ENCODE results near the gene ZNF385B.
A peak's percentile ranks its signal among the peaks of the same experiment; 100 is the strongest.

The ZNF385B gene

DNA sequence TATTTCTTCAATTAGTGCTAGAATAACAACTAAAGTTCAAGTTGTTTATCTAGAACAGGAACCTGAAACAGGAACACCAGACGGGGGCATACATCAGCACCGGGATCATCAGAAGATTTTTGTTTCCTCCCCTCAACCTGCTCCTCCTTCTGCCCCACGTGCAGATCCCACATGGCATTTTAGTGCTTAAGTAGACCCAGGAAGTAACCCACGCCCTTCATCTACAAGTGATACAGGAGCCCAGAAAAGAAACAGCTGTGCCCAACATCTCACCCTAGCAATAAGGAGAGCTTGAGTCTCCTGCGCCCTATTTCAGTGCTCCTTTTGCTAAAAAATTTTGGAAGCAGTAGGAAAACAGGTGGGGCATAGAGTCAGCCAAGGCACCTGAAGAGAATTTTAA, 5.2 kb downstream of the ZNF385B start:
- no peak for DNase-seq (ENCODE audit: low read depth in 2 of 2)

GRCh38 chr2:179855673-179856072, 5.7 kb downstream of the ZNF385B start:
- DNase-seq (ENCODE audit: low read depth in 2 of 2): no peak

- no peak for DNase-seq (ENCODE audit: low read depth in 2 of 2)
These were observed 6.5 kb downstream of the ZNF385B start for GRCh38 chr2:179854891-179855290.

- DNase-seq (ENCODE audit: low read depth in 2 of 2): no peak
These were observed 8.3 kb downstream of the ZNF385B start for GRCh38 chr2:179853108-179853507.

DNA sequence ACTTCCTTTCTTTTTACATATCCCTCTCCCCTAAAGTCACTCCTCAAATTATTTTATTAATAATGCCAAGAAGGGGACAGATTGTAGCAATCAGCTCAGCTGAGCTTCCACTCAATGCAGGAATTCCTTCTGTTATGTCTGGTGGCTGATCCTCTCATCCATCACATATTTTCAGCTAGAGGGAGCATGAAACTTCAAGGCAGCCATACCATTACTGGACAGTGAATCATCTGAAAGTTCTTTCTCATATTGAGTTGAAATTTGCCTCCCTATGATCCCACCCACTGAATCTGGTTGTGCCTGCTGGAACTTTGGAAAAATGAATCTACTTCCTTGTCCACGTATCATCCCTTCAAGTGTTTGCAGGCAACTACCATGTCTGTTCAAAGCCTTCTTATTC, 11.2 kb downstream of the ZNF385B start:
- peak; percentile 22 to 24 for DNase-seq (ENCODE audit: low read depth in 2 of 2)

- no peak for DNase-seq (ENCODE audit: low read depth in 2 of 2)
These were observed 11.7 kb downstream of the ZNF385B start for GRCh38 chr2:179849719-179850118.

DNA sequence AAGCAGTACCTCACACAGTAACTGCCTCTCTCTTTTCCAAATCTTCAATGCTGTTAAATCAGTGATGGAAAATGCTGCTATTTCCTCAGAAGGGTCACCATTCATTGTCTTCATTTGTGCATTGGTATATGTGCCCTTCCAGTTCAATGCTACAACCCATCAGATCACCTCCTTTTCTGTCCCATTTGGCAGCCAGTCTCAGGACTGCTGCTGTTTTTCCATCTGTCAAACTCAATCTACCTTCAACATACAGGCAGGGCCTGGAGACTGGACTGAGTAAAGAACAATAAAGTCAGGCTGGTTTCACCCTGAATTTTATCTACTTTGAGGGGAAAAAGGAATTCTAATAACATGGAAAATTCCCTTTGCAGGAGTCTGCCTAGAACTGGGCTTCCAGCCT, 17.9 kb downstream of the ZNF385B start:
- DNase-seq (ENCODE audit: low read depth in 2 of 2): no peak

- DNase-seq (ENCODE audit: low read depth in 2 of 2): no peak
These were observed 18.8 kb downstream of the ZNF385B start for GRCh38 chr2:179842498-179843153.

- DNase-seq (ENCODE audit: low read depth in 2 of 2): no peak
These were observed 20.6 kb downstream of the ZNF385B start for GRCh38 chr2:179840840-179841239.

DNA sequence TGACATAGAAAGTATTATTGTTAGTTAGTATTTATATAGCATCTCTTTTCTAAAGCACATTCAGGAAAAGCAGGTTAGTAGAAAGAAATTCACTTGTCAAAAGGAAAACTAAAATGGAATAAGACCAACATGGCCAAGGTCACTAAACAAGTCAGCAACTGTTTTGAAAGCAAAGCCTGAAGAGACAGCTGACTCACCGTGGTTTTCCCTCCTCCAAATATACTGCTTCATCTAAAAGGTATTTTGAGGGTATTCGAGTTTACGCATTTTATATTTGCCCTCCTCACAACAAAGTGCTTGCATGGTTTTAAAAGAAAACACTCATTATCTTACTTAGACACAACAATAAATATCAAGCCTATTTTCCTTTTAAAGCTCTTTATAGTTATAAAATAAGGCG, 24.0 kb downstream of the ZNF385B start:
- no peak for DNase-seq (ENCODE audit: low read depth in 2 of 2)

GRCh38 chr2:179830043-179830787, 31.2 kb downstream of the ZNF385B start:
- DNase-seq (ENCODE audit: low read depth in 2 of 2): no peak

DNA sequence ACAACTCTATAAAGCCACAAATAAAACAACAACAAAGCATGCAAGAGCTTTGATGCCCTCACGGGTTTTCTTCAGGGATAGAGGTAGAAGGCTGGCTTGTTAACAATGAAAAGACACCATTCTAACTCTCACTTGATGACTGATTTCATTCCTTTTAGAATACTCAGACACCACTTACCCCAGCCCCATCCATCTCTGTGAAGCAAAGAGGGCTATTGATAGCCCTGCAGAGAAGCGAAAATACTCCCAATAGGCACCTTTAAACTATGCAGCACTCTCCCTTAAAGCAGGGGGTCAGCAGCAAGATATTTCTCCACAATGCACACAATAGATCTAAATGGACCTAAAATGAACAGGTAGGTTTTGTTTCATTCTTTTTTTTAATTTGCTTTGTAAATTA, 35.1 kb downstream of the ZNF385B start:
- DNase-seq (ENCODE audit: low read depth in 2 of 2): no peak

DNA sequence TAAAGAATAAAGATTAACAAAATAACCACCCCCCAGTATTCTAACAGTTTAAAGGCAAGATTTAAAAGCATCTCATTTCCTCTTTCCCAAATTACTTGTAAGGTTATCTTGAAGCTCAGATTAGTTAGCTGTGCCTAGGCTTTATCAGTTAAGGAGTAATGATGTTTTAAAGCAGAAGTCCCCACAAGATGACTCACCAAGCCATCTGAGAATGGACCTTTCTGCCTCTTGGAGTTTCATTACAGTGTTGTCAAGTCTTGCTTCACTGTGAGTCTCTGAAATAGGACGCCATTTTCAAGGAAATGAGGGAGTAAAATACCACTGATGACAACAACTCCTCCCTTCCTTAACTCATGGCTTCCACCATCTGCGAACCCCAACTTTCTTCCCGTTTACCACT, 35.9 kb downstream of the ZNF385B start:
- DNase-seq (ENCODE audit: low read depth in 2 of 2): no peak

DNA sequence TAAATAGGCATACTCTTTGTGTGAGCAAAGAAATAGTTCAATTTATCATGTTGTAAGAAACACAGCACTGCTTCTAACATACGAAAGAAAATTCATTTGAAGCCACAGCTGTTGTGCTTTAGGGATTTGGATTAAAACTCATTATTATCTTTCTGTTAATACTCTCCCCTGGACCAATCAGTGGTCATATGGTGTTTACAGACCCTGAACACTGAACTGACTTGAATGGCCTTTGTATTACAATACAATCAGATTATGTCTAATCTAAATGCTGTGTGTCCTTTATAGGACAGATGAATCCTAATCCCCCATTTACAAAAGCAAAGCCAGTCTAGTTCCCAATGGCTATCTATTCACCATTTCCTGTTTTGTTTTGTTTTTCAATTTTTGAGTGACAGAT, 36.5 kb downstream of the ZNF385B start:
- DNase-seq (ENCODE audit: low read depth in 2 of 2): no peak

DNA sequence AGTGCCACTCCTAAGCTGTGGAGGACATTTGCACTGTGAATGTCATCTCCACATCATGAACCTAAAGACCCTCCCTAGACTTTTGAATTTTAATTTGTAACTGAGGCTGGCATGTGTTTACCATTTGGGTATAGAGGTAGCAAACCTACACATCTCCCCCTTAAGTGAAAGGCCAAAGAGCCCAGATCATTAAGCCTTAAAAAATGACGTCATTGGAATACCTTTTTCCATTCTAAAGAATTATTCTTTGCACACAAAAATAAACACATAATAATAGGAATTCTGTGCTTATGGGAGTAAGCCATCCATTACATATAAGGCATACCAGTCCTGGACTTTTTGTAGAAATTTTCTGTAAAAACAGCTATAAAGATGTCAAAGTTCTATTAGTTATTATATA, 38.9 kb downstream of the ZNF385B start:
- no peak for DNase-seq (ENCODE audit: low read depth in 2 of 2)

DNA sequence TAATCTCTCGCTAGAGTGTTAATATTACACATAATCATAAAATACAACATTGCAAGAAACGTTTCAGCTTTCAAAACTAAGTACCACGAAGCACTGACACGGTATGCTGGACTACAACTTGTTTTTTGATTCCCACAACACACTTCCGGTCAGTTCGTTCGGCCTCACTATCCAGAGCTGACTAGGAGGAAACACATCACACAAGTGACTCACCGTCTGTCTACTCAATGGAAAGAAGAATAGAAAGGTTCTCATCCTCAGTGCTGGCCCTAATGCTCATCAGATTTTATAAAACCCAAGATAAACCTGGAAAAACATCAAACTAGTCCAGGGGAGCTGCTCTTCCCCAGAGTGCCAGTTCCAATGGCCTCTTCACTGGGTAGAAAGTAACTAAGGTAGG, 42.9 kb downstream of the ZNF385B start:
- DNase-seq (ENCODE audit: low read depth in 2 of 2): no peak

GRCh38 chr2:179817181-179817841, 44.1 kb downstream of the ZNF385B start:
- DNase-seq (ENCODE audit: low read depth in 2 of 2): no peak

GRCh38 chr2:179814050-179814449, 47.4 kb downstream of the ZNF385B start:
- no peak for DNase-seq (ENCODE audit: low read depth in 2 of 2)

DNA sequence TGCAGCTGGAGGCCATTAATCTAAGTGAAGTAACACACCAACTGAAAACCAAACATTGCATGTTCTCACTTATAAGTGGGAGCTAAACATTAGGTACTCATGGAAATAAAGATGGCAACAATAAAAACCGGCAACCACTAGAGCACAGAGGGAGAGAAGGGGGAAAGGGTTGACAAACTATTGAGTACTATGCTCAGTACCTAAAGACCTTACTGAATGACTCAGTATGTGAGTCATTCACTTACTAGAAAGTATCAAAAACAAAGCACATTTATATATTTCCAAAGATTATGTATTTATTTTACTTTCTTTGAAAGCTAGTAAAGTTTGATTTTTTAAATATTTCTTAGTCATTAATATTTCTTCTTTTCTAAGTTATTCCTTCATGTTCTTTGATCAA, 48.9 kb downstream of the ZNF385B start:
- no peak for DNase-seq (ENCODE audit: low read depth in 2 of 2)

DNA sequence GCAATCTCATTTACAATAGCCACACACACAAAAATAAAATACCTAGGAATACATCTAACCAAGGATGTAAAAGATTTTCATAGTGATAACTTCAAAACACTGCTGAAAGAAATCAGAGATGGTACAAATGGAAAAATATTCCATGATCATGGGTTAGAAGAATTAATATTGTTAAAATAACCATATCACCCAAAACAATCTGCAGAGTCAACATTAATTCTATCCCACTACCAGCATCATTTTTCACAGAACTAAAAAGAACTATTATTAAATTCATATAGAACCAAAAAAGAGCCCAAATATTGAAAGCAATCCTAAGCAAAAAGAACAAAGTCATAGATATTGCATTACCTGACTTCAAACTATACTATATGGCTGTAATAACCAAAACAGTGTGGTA, 50.4 kb downstream of the ZNF385B start:
- DNase-seq (ENCODE audit: low read depth in 2 of 2): no peak

GRCh38 chr2:179809606-179810005, 51.8 kb downstream of the ZNF385B start:
- no peak for DNase-seq (ENCODE audit: low read depth in 2 of 2)

- no peak for DNase-seq (ENCODE audit: low read depth in 2 of 2)
These were observed 56.4 kb downstream of the ZNF385B start for GRCh38 chr2:179805001-179805400.

DNA sequence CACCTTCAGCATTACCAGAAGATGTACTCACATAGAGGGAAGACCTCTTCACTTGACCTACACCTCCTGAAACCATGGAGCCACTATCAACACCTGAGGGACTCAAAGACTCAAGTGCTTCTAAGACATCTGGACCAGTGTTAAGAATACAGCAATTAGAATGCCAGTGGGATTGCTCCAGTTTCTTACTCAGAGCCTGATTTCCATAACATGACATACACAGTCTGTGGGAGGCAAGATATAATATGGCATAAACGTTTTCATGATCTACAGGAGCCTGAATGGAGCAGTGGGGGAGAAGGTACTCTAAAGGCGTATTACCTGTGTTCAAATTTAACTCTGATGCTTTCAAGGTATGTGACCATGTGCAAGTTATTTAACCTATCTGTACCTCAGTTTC, 57.2 kb downstream of the ZNF385B start:
- no peak for DNase-seq (ENCODE audit: low read depth in 2 of 2)
